ENCODE measurements around the gene ICOSLG.
"Not testable (repeated sequence)": the region's sequence is repeated elsewhere in the genome, so short reads cannot be mapped to it uniquely, and the experiment has no call there.

DNA sequence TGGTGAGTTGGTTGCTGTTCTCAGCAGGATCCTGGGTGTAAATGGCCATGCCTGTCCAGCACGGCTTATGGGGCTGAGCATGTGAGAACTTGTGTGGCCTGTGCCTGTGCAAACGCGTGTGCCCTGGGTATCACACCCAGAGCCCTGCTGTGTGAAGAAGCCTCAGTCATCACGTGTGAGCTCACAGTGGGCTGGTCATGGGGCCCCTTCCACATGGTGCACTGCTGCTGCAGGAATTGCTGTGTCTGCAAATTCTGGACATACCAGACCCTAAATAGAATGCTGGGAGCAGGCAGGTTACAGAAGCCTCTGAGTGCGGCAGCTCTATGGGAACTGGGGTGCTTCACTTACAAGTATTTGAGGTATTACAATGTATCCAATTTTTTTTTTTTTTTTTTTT, 17.4 kb downstream of the ICOSLG start:
- TF ChIP-seq EZH2 (IDR thresholded peaks at IDR 0.05; ENCODE audit: borderline replicate concordance); EZH2phosphoT487 (IDR thresholded peaks at IDR 0.05; ENCODE audit: low read depth, severe bottlenecking, unreplicated experiment): not testable (repeated sequence)
- TF ChIP-seq, protein P1, sequence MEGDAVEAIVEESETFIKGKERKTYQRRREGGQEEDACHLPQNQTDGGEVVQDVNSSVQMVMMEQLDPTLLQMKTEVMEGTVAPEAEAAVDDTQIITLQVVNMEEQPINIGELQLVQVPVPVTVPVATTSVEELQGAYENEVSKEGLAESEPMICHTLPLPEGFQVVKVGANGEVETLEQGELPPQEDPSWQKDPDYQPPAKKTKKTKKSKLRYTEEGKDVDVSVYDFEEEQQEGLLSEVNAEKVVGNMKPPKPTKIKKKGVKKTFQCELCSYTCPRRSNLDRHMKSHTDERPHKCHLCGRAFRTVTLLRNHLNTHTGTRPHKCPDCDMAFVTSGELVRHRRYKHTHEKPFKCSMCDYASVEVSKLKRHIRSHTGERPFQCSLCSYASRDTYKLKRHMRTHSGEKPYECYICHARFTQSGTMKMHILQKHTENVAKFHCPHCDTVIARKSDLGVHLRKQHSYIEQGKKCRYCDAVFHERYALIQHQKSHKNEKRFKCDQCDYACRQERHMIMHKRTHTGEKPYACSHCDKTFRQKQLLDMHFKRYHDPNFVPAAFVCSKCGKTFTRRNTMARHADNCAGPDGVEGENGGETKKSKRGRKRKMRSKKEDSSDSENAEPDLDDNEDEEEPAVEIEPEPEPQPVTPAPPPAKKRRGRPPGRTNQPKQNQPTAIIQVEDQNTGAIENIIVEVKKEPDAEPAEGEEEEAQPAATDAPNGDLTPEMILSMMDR (IDR thresholded peaks at IDR 0.05; ENCODE audit: poor library complexity), result not testable (repeated sequence)

Measured in hepatocyte (in vitro differentiated cells).